ENCODE measurements around the gene LRATD1.

LRATD1 gene

DNA sequence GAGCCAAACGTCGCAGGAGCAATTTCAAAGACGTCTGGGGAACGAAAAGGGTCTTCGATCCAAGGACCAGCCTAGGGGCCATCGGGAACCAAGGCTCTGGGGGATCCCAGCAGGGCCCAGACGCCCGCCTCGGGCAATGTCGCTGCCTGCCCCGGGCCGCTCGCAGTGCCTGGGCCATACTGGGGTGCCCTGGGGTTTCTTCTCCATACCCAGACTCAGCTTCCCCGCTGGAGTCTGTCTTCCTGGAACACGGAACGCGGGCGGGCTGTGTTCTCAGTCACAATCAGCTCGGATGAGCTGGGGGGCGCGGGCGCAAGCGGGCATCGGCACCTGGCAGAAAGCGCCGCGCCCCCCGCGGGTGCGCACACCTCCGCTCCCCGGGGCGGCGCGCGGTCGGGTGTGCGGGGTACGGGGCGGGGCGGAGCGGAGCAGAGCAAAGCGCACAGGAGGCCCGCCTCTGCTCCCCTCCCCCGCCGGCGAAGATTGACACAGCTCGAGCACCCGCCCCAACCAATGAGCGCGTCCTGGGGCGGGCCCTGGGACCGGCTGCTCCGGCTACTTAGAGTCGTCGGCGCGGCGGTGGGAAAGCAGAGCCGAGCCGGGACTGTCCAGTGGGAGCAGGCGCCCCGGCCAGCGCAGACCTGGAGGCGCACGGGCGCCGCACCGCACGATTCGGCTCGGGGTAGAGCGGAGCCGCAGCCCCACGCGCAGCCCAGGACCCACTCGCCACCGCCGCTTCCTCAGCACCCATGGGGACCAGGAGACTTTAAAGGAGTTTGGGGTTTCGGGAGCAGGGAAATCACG, at the start of gene LRATD1:
LRATD1 (plus strand) TSS at position 585 of the 804 bp plus-strand sequence. CDS start 1,263 bp downstream, outside the sequence.
- Histone ChIP-seq H3K4me3 (ENCODE audit: insufficient read length, low read depth) (peak within 1 kb of the TSS; percentile 66), H3K27me3 (ENCODE audit: insufficient read depth, insufficient read length) (peaks cover 65% of the 10 kb centered on the region), H3K9ac (ENCODE audit: insufficient read length, low read depth) (peak within 1 kb of the TSS; percentile 72), H3K9me3 (ENCODE audit: insufficient read depth, low read length) (no peaks in the 10 kb centered on the region), H3K4me1 (ENCODE audit: insufficient read depth, insufficient read length) (peaks cover 5% of the 10 kb centered on the region), H3K36me3 (ENCODE audit: insufficient read depth, insufficient read length, low read length) (no peaks in the 10 kb centered on the region)
- DNase-seq (ENCODE audit: low read depth, low spot score) = peak; percentile 77
- no peak for TF ChIP-seq ZNF274 (IDR thresholded peaks at IDR 0.05; ENCODE audit: low read depth, low read length)
- no peak for TF ChIP-seq SUZ12 (IDR thresholded peaks at IDR 0.05; ENCODE audit: extremely low read depth, insufficient read depth, insufficient read length)
- TF ChIP-seq YY1 (IDR thresholded peaks at IDR 0.05; ENCODE audit: insufficient read depth, insufficient read length) = no peak

GRCh38 chr2:14583059-14583458, 49.5 kb upstream of the LRATD1 start:
- DNase-seq (ENCODE audit: low read depth, low spot score) = no peak
- TF ChIP-seq ZNF274 (IDR thresholded peaks at IDR 0.05; ENCODE audit: low read depth, low read length) (no peak), YY1 (IDR thresholded peaks at IDR 0.05; ENCODE audit: insufficient read depth, insufficient read length) (no peak), SUZ12 (IDR thresholded peaks at IDR 0.05; ENCODE audit: extremely low read depth, insufficient read depth, insufficient read length) (no peak)
- no peaks in the 10 kb centered on the region for H3K36me3 ChIP-seq (ENCODE audit: insufficient read depth, insufficient read length, low read length)
- H3K9me3 ChIP-seq (ENCODE audit: insufficient read depth, low read length) = no peaks in the 10 kb centered on the region
- H3K4me1 ChIP-seq (ENCODE audit: insufficient read depth, insufficient read length) = no peaks in the 10 kb centered on the region
- no peak overlapping the region for H3K4me3 ChIP-seq (ENCODE audit: insufficient read length, low read depth)
- no peak overlapping the region for H3K9ac ChIP-seq (ENCODE audit: insufficient read length, low read depth)
- no peaks in the 10 kb centered on the region for H3K27me3 ChIP-seq (ENCODE audit: insufficient read depth, insufficient read length)

- no peak for DNase-seq (ENCODE audit: low read depth, low spot score)
- no peaks in the 10 kb centered on the region for H3K36me3 ChIP-seq (ENCODE audit: insufficient read depth, insufficient read length, low read length)
- no peaks in the 10 kb centered on the region for H3K27me3 ChIP-seq (ENCODE audit: insufficient read depth, insufficient read length)
- no peak overlapping the region for H3K4me3 ChIP-seq (ENCODE audit: insufficient read length, low read depth)
- H3K9me3 ChIP-seq (ENCODE audit: insufficient read depth, low read length) = no peaks in the 10 kb centered on the region
- no peaks in the 10 kb centered on the region for H3K4me1 ChIP-seq (ENCODE audit: insufficient read depth, insufficient read length)
- TF ChIP-seq YY1 (IDR thresholded peaks at IDR 0.05; ENCODE audit: insufficient read depth, insufficient read length) (no peak), SUZ12 (IDR thresholded peaks at IDR 0.05; ENCODE audit: extremely low read depth, insufficient read depth, insufficient read length) (no peak), ZNF274 (IDR thresholded peaks at IDR 0.05; ENCODE audit: low read depth, low read length) (no peak)
- no peak overlapping the region for H3K9ac ChIP-seq (ENCODE audit: insufficient read length, low read depth)
Observed at GRCh38 chr2:14583802-14584201, 48.7 kb upstream of the LRATD1 start.

DNA sequence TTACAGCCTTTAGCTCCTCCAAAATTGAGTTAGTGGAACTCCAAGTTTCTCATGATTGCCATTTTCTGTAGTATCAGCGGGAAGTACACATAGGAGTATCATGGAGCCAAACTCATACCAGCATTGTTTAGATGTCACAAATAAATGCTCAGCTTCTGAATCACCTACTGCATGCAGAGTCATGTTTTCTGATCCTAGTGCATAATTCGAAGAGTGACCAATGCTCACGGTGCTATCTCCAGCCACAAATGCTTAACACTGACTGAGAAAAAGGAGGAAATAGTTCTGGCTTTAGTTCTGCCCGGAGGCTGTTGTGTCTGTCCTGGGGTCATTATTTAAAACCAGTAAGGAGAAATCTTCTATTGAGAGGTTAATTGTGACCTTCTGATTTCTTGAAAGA, 45.4 kb upstream of the LRATD1 start:
- H3K9ac ChIP-seq (ENCODE audit: insufficient read length, low read depth) = no peak overlapping the region
- no peak overlapping the region for H3K4me3 ChIP-seq (ENCODE audit: insufficient read length, low read depth)
- H3K4me1 ChIP-seq (ENCODE audit: insufficient read depth, insufficient read length) = no peaks in the 10 kb centered on the region
- no peak for TF ChIP-seq ZNF274 (IDR thresholded peaks at IDR 0.05; ENCODE audit: low read depth, low read length)
- TF ChIP-seq YY1 (IDR thresholded peaks at IDR 0.05; ENCODE audit: insufficient read depth, insufficient read length) = no peak
- TF ChIP-seq SUZ12 (IDR thresholded peaks at IDR 0.05; ENCODE audit: extremely low read depth, insufficient read depth, insufficient read length) = no peak
- H3K9me3 ChIP-seq (ENCODE audit: insufficient read depth, low read length) = no peaks in the 10 kb centered on the region
- no peaks in the 10 kb centered on the region for H3K27me3 ChIP-seq (ENCODE audit: insufficient read depth, insufficient read length)
- DNase-seq (ENCODE audit: low read depth, low spot score) = no peak
- H3K36me3 ChIP-seq (ENCODE audit: insufficient read depth, insufficient read length, low read length) = no peaks in the 10 kb centered on the region

DNA sequence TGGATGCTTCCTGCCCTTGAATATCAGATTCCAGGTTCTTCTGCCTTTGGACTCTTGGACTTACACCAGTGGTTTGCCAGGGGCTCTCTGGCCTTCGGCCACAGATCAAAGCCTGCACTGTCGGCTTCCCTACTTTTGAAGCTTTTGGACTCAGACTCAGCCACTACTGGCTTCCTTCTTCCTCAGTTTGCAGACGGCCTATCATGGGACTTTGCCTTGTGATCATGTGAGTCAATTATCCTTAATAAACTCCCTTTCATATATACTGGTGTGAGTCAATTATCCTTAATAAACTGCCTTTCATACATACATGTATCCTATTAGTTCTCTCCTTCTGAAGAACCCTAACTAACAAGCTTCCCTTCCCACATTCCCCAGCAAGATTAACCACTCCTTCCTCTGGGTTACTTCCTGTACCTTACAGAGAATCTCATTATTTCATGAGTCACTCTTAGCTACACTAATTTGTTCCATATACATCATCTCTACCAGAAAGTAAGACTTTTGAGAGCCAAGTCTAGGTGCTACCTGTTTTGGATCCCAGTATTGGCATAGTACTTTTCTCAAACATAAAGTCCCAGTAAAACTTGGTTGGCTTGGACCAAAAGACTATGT, 31.3 kb upstream of the LRATD1 start:
- H3K36me3 ChIP-seq (ENCODE audit: insufficient read depth, insufficient read length, low read length) = no peaks in the 10 kb centered on the region
- no peak for DNase-seq (ENCODE audit: low read depth, low spot score)
- H3K9ac ChIP-seq (ENCODE audit: insufficient read length, low read depth) = no peak overlapping the region
- TF ChIP-seq ZNF274 (IDR thresholded peaks at IDR 0.05; ENCODE audit: low read depth, low read length) (no peak), YY1 (IDR thresholded peaks at IDR 0.05; ENCODE audit: insufficient read depth, insufficient read length) (no peak), SUZ12 (IDR thresholded peaks at IDR 0.05; ENCODE audit: extremely low read depth, insufficient read depth, insufficient read length) (no peak)
- no peaks in the 10 kb centered on the region for H3K27me3 ChIP-seq (ENCODE audit: insufficient read depth, insufficient read length)
- H3K9me3 ChIP-seq (ENCODE audit: insufficient read depth, low read length) = no peaks in the 10 kb centered on the region
- no peaks in the 10 kb centered on the region for H3K4me1 ChIP-seq (ENCODE audit: insufficient read depth, insufficient read length)
- H3K4me3 ChIP-seq (ENCODE audit: insufficient read length, low read depth) = no peak overlapping the region

- Histone ChIP-seq H3K9me3 (ENCODE audit: insufficient read depth, low read length) (no peaks in the 10 kb centered on the region), H3K27me3 (ENCODE audit: insufficient read depth, insufficient read length) (no peaks in the 10 kb centered on the region), H3K4me3 (ENCODE audit: insufficient read length, low read depth) (no peak overlapping the region), H3K9ac (ENCODE audit: insufficient read length, low read depth) (no peak overlapping the region), H3K36me3 (ENCODE audit: insufficient read depth, insufficient read length, low read length) (no peaks in the 10 kb centered on the region), H3K4me1 (ENCODE audit: insufficient read depth, insufficient read length) (no peaks in the 10 kb centered on the region)
- TF ChIP-seq SUZ12 (IDR thresholded peaks at IDR 0.05; ENCODE audit: extremely low read depth, insufficient read depth, insufficient read length) = no peak
- no peak for TF ChIP-seq ZNF274 (IDR thresholded peaks at IDR 0.05; ENCODE audit: low read depth, low read length)
- no peak for TF ChIP-seq YY1 (IDR thresholded peaks at IDR 0.05; ENCODE audit: insufficient read depth, insufficient read length)
- DNase-seq (ENCODE audit: low read depth, low spot score) = no peak
Observed at GRCh38 chr2:14602309-14602708, 30.2 kb upstream of the LRATD1 start.

DNA sequence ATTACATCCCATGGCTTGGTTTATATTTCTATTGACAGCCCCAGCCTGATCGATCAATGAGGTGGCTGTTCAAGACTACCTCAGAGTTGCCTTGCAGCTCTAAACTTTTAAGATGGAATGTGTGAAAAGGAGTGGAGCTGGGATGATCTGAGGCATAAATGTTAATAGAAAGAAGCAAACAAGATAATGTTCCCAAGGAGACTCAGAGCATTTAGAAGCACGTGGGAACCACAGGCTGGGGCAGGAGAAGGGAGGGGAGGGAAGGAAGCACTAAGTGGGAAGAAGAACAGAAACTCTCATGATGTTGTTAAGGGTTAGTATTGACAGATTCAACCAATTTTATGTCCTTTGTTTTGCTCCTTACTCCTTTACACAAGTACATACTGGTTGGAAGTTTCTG, 28.8 kb upstream of the LRATD1 start:
- TF ChIP-seq SUZ12 (IDR thresholded peaks at IDR 0.05; ENCODE audit: extremely low read depth, insufficient read depth, insufficient read length) (no peak), ZNF274 (IDR thresholded peaks at IDR 0.05; ENCODE audit: low read depth, low read length) (no peak), YY1 (IDR thresholded peaks at IDR 0.05; ENCODE audit: insufficient read depth, insufficient read length) (no peak)
- H3K36me3 ChIP-seq (ENCODE audit: insufficient read depth, insufficient read length, low read length) = no peaks in the 10 kb centered on the region
- no peaks in the 10 kb centered on the region for H3K27me3 ChIP-seq (ENCODE audit: insufficient read depth, insufficient read length)
- no peak overlapping the region for H3K9ac ChIP-seq (ENCODE audit: insufficient read length, low read depth)
- no peak overlapping the region for H3K4me3 ChIP-seq (ENCODE audit: insufficient read length, low read depth)
- H3K9me3 ChIP-seq (ENCODE audit: insufficient read depth, low read length) = no peaks in the 10 kb centered on the region
- H3K4me1 ChIP-seq (ENCODE audit: insufficient read depth, insufficient read length) = no peaks in the 10 kb centered on the region
- no peak for DNase-seq (ENCODE audit: low read depth, low spot score)

Measured in NT2/D1 (cell line).